Measurements from ENCODE around the gene ICA1. TPM values are rescaled to one million over a fixed set of nuclear protein-coding genes. Genes with fewer than 3 reads are reported as not detected.

Gene ICA1
- total RNA-seq, 4 donors from 2014 or later = 9.7 to 61.8 (median 31.6) TPM

- no peak for TF ChIP-seq CTCF (IDR thresholded peaks at IDR 0.05)
- ATAC-seq (ENCODE audit: low FRiP score) = no peak
These were observed 22.0 kb upstream of the ICA1 start for GRCh38 chr7:8283968-8284367.

GRCh38 chr7:8282871-8283270, 20.9 kb upstream of the ICA1 start:
- no peak for TF ChIP-seq CTCF (IDR thresholded peaks at IDR 0.05)
- ATAC-seq (ENCODE audit: low FRiP score) = no peak
- no peak for DNase-seq (ENCODE audit: low spot score)

More at GRCh38 chr7:8283968-8284367, 22.0 kb upstream of the ICA1 start:
- DNase-seq (ENCODE audit: low spot score) = no peak

- no peak for DNase-seq (ENCODE audit: low spot score)
- ATAC-seq (ENCODE audit: low FRiP score) = no peak
- no peak for TF ChIP-seq CTCF (IDR thresholded peaks at IDR 0.05)
These were observed 20.2 kb upstream of the ICA1 start for GRCh38 chr7:8282162-8282561.

GRCh38 chr7:8278183-8278582, 16.2 kb upstream of the ICA1 start:
- TF ChIP-seq CTCF (IDR thresholded peaks at IDR 0.05) = no peak
- DNase-seq (ENCODE audit: low spot score) = no peak
- no peak for ATAC-seq (ENCODE audit: low FRiP score)

- no peak for ATAC-seq (ENCODE audit: low FRiP score)
These were observed 15.5 kb upstream of the ICA1 start for GRCh38 chr7:8277394-8277982.

GRCh38 chr7:8274589-8274988, 12.6 kb upstream of the ICA1 start:
- no peak for TF ChIP-seq CTCF (IDR thresholded peaks at IDR 0.05)
- ATAC-seq (ENCODE audit: low FRiP score) = no peak

More at GRCh38 chr7:8277394-8277982, 15.5 kb upstream of the ICA1 start:
- no peak for TF ChIP-seq CTCF (IDR thresholded peaks at IDR 0.05)
- DNase-seq (ENCODE audit: low spot score) = no peak

GRCh38 chr7:8271960-8272359, 10.0 kb upstream of the ICA1 start:
- TF ChIP-seq CTCF (IDR thresholded peaks at IDR 0.05) = no peak
- ATAC-seq (ENCODE audit: low FRiP score) (no peak), DNase-seq (ENCODE audit: low spot score) (no peak)

More at GRCh38 chr7:8274589-8274988, 12.6 kb upstream of the ICA1 start:
- DNase-seq (ENCODE audit: low spot score) = no peak

All from omental fat pad (tissue), 4 donors.